ENCODE data around the gene CCDC170. TPM values are rescaled to one million over a fixed set of nuclear protein-coding genes. Genes with fewer than 3 reads are reported as not detected.

CCDC170 gene
- total and polyA plus RNA-seq, 2 of the 8 experiments (the other 6 are each of a cell fraction or from before 2014, with no cell fraction given), result 0.06 to 0.09 TPM

GRCh38 chr6:151524059-151524458 is 30.2 kb downstream of the CCDC170 start:
- H3K4me1 ChIP-seq (replicated peaks in 1 of 4; ENCODE audit: control insufficient read depth in 3 of 4, insufficient read depth in 4 of 4, low read length in 3 of 4), result peaks cover 0 to 5% (median 0%) of the 10 kb centered on the region in 4 experiments; a peak in 1 of 7 replicates
- H2AK5ac ChIP-seq (ENCODE audit: low read depth, low read length), result no peak overlapping the region
- no peak overlapping the region for H3K18ac ChIP-seq (ENCODE audit: extremely low read depth, low read length)
- H2AFZ ChIP-seq (ENCODE audit: low read length), result no peak overlapping the region
- H3K4me2 ChIP-seq (ENCODE audit: insufficient read depth in 1 of 2, low read depth in 2 of 2, low read length in 2 of 2), result no peak overlapping the region
- H4K20me1 ChIP-seq (replicated peaks in 1 of 2; ENCODE audit: control insufficient read depth in 1 of 2, insufficient read depth in 2 of 2, low read length in 2 of 2), result no peaks in the 10 kb centered on the region
- no peak overlapping the region for H4K8ac ChIP-seq (ENCODE audit: extremely low read depth, insufficient read depth, low read length)
- H3K14ac ChIP-seq (ENCODE audit: insufficient read length), result no peak overlapping the region
- H3K79me1 ChIP-seq (ENCODE audit: low read depth, low read length), result no peaks in the 10 kb centered on the region
- H3K23ac ChIP-seq (ENCODE audit: insufficient read length), result no peak overlapping the region
- H3K27ac ChIP-seq (ENCODE audit: low read depth, low read length), result no peak overlapping the region
- no peaks in the 10 kb centered on the region; a peak in 1 of 8 replicates for H3K36me3 ChIP-seq (ENCODE audit: control insufficient read depth in 2 of 4, insufficient read depth in 4 of 4, low read length in 3 of 4)
- FAIRE-seq (no peak), DNase-seq (ENCODE audit: low read depth in 1 of 2, low spot score in 2 of 2) (no peak)
- ChIA-PET CTCF (ENCODE audit: partially characterized antibody) (no interaction called here), POLR2A (ENCODE audit: partially characterized antibody) (no interaction called here)
- H2BK20ac ChIP-seq (ENCODE audit: low read length), result peak overlapping the region; percentile 35; the same call in 1 of the 2 replicates
- peak overlapping the region; percentile 91 for H4K91ac ChIP-seq (replicated peaks; ENCODE audit: insufficient read length, low read length)
- H3K4ac ChIP-seq (replicated peaks; ENCODE audit: insufficient read length, low read depth, low read length), result no peak overlapping the region
- no peak overlapping the region for H2BK12ac ChIP-seq (ENCODE audit: low read depth, low read length)
- H2BK120ac ChIP-seq (replicated peaks; ENCODE audit: low read depth, low read length), result no peak overlapping the region
- H3K4me3 ChIP-seq (ENCODE audit: extremely low read depth in 1 of 4, insufficient read depth in 2 of 4, low read depth in 3 of 4, low read length in 4 of 4), result no peak overlapping the region
- no peaks in the 10 kb centered on the region for H3K27me3 ChIP-seq (replicated peaks in 1 of 4; ENCODE audit: control insufficient read depth in 3 of 4, extremely low read depth in 1 of 4, insufficient read depth in 3 of 4, low read length in 3 of 4)
- no peak overlapping the region for H4K5ac ChIP-seq (ENCODE audit: insufficient read length, low read depth, low read length)
- H3K9me3 ChIP-seq (ENCODE audit: insufficient read depth in 2 of 2, low read depth in 1 of 2, low read length in 1 of 2), result peaks cover 9 to 24% of the 10 kb centered on the region in 2 experiments; a peak in 3 of 4 replicates
- 0 out of 2 replicates have a peak overlapping the region, but pooled peaks have one; percentile 41 for H2BK5ac ChIP-seq (ENCODE audit: low read depth, low read length)
- H3K9ac ChIP-seq (replicated peaks in 1 of 4; ENCODE audit: extremely low read depth in 1 of 4, low read depth in 3 of 4, low read length in 3 of 4), result no peak overlapping the region
- no peaks in the 10 kb centered on the region for H3K79me2 ChIP-seq (ENCODE audit: control insufficient read depth in 1 of 2, insufficient read depth in 2 of 2, low read length in 2 of 2)
- H2BK15ac ChIP-seq (ENCODE audit: low read length), result no peak overlapping the region
- no peak overlapping the region for H3K56ac ChIP-seq (replicated peaks; ENCODE audit: insufficient read length, low read depth, low read length)
- TF ChIP-seq SP1 (IDR thresholded peaks at IDR 0.05; ENCODE audit: low read depth, low read length) (0 out of 2 replicates have a peak, but pooled peaks have one; percentile 45), NANOG (IDR thresholded peaks at IDR 0.05; ENCODE audit: insufficient read depth, low read depth, low read length, poor library complexity, severe bottlenecking) (no peak)
- 91% methylated on average over 2 of the region's 2 CpGs; no CpG with 5 or more reads in 1 of the 2 experiments for WGBS, 2 experiments (ENCODE audit: extremely low coverage in 1 of 2, insufficient coverage in 1 of 2, insufficient read length in 1 of 2, insufficient replicate concordance in 2 of 2, low coverage in 1 of 2, low lambda C conversion rate in 2 of 2, missing lambda C conversion rate in 1 of 2)
- H3K23me2 ChIP-seq (ENCODE audit: low read depth, low read length), result no peaks in the 10 kb centered on the region
